HS-27A (cell line): ENCODE data around the gene MS4A4A.

Experiments used
- DNase-seq: peaks from one replicate; pipeline ENCODE4 v3.0.0-alpha.2; 2012; ENCODE audit warnings: low read depth, missing footprints

MS4A4A gene

DNA sequence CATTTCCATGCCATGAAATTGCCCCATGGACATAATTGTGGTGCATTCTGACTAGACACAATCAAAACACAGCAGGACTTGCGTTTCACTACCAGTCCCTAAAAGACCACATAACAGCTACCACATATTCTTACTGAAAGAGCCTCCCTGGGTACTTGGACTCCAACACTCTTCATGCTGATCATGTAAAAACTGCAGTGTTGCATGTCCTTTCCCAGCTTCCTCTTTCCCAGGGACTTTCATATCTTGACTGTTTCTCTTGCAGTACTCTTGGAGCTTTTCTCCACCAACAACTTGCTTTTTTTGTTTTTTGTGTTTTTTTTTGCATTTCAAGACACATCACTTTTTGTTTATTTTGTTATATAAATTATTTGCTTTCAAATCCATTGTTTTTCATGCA is 69.5 kb downstream of the MS4A4A start:
- no peak for DNase-seq

GRCh38 chr11:60357771-60358170 is 77.3 kb downstream of the MS4A4A start:
- DNase-seq = no peak
